CMK (cell line): ENCODE results near the gene GREB1.
"Not testable (repeated sequence)": the region's sequence is repeated elsewhere in the genome, so short reads cannot be mapped to it uniquely, and the experiment has no call there.

Source experiments
- DNase-seq: peaks from one replicate; pipeline ENCODE4 v3.0.0-alpha.2; 2010; ENCODE audit warnings: low read depth

The GREB1 gene

DNA sequence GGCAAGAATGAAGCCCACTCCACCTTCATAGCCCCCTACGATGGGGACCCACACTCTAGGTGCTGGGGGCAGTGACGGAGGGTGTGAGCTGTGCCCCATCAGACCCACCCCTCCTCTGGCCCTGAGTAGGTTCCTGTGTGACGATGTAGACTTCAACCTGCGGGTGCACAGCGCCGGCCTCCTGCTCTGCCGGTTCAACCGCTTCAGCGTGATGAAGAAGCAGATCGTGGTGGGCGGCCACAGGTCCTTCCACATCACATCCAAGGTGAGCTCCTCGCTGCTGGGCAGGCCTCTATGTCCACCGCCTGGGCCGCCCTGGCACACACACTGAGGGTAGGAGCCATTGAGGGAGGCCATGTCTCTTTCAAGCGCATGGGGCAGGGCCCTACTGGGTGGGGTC, 101.3 kb downstream of the GREB1 start:
- no peak for DNase-seq

DNA sequence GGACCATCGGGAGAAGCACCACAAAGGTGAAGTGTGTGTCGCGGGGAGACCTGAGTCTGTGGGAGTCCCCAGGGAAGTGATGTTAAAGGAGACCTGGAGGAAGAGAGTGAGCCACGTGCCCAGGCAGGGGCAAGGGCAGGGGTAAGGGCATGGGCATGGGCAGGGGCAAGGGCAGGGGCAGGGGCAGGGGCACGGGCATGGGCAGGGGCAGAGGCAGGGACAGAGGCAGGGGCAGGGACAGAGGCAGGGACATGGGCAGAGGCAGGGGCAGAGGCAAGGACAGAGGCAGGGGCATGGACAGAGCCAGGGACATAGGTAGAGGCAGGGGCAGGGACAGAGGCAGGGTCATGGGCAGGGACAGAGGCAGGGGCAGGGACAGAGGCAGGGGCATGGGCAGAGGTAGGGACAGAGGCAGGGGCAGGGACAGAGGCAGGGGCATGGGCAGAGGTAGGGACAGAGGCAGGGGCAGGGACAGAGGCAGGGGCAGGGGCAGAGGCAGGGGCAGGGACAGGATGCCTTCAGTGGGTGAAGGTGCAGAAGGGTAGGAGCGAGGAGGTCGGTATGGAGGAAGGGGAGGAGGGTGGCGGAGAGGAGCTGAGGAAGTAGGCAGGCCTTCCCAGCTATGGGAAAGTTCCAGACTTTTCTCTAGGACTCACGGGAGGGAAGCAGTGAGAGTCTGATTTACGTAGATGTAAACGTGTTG, 102.9 kb downstream of the GREB1 start:
- DNase-seq, result no peak

DNA sequence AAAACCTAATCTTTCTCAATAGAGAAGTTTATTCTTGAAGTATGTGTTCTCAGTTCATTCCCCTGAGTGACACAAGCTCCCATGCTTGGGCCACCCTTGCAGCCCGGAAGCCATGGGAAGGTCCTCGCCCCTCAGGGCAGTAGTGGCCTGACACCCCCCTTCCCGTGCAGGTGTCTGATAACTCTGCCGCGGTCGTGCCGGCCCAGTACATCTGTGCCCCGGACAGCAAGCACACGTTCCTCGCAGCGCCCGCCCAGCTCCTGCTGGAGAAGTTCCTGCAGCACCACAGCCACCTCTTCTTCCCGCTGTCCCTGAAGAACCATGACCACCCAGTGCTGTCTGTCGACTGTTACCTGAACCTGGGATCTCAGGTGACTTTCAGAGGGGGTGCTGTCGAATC, 103.7 kb downstream of the GREB1 start:
- no peak for DNase-seq

DNA sequence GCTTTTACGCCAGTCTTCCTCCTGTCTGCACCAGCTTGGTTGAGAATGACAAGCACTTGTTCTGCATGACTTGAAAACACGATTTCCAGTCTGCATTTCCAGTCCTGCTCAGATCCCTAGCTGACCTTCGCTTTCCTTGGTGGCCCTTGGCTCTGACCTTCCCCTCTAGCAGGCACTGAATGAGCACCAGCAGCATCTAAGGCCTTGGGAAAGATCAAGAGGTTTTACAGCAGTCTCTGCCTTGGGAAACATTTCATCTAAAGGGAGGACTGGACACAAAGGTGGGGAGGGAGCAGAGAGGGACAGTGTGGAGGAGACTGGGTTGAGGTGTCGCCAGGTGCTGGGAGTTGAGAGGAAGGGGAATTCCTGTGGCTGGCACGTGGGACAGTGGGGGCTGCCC, 105.7 kb downstream of the GREB1 start:
- DNase-seq, result no peak

DNA sequence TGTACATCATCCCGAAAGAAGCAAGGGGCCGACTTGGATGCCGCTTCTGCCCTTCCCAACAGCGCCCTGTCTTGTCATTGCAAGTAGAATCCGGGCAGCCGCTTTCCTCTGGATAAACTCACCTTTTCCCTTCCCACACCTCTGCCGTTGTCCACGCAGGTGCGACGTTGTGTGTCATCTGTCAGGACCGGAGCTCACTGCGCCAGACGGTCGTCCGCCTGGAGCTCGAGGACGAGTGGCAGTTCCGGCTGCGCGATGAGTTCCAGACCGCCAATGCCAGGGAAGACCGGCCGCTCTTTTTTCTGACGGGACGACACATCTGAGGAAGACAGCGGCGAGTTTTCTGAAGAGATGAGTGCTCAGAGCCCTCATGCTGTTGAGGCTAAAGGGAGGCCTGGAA, 106.3 kb downstream of the GREB1 start:
- no peak for DNase-seq

DNA sequence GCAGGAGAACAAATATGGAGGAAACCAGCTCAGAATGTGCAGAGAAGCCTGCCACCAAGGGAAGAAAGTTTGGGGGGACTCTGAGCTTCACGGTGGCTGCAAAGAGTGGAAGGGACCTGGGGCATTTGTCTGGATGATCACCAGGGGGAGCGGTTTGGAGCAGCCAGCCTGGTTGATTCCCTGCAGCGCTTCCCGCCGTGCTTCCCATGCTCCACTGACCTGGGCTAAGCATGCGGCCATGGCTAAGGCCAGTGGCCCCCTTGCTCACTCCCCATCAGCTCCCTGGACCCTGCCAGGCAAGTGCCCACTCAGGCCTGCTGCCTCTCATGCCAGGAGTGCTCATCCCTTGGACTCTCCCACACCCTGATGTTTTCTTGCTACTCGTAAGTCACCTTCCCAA, 109.1 kb downstream of the GREB1 start:
- no peak for DNase-seq

DNA sequence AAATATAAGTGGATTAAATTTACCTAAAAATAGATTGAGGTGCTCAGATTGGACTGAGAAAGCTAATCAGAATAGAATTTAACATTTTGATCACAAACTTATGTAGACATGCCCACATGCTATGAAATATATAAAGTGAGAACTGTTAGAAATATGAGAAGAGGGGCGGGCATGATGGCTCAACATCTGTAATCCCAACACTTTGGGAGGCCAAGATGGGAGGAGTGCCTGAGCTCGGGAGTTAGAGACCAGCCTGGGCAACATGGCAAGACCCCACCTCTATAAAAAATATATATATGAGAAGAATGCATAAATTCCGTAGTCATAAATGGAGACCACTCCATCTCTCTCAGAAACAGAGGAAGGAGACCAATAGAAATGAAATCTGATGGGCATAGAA, 110.4 kb downstream of the GREB1 start:
- no peak for DNase-seq

DNA sequence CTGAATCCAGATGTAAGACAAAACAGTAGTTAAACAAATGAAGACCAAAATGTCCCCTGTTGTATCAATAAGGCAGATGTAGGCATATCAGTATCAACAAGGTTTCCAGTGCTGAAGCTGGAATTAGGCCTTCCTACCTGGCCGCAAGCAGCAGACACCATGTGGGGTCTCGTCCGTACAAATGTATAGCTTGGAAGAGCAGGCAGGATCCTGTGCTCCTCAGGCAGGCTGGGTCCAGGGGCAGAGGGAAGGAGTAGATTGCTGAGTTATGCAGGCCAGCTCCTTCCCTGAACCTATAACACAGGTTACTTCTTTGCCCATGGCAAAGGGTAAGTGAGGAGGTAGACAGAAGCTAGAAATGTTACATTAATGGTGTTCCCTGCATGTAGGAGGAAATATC, 112.7 kb downstream of the GREB1 start:
- DNase-seq, result no peak

DNA sequence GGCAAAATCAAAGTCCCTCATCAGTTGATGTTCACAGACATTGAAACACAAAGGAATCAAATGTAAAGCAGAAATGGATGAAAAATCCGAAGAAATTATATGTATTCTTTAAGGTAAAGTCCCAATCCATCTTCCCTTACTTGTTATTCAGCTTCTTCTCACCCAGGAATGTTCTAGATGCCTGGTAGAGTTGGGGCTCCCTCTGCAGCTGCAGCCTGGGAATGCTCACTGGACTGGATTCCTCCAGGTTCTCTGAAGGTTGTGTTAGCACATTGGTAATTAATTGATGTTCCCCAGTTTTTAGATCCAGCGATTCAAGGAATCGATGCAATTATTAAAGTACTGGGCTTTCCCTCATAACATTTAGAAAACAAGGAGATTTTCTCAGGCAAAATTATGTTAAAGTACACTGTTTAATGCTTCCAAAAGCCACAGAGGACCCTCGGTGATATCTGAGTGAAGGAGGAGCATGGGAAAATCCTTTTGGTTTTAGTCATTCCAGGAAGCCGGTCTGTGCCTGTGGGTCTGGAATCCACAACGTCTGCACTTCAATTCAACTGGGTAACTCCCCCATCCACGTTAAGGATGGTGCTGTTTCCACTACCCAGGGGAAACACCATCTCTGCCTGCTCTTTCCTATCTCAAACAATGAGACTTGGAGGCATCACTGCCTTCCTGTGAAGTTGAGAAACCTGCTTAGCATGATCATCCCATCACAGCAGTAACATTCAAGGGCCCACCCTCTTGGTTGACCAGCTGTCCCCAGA, 114.2 kb downstream of the GREB1 start:
- DNase-seq, result no peak

DNA sequence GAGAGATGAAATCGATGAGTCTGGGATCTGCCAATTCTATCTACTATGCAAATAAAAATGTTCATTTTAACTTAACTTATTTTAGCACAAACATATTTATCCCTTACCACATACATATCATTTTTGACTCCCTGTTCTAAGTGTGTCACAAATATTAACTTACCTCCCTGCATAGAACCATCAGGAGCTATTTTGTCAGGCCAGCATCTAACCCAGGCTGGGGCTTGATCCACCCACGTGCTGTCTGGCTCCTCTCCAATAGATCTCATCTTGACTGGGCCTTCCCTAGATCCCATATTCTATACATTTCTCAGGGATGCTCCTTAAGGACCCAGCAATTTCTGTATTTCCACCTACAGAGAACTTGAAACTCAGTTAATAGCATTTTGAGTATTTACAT, 115.2 kb downstream of the GREB1 start:
- no peak for DNase-seq

DNA sequence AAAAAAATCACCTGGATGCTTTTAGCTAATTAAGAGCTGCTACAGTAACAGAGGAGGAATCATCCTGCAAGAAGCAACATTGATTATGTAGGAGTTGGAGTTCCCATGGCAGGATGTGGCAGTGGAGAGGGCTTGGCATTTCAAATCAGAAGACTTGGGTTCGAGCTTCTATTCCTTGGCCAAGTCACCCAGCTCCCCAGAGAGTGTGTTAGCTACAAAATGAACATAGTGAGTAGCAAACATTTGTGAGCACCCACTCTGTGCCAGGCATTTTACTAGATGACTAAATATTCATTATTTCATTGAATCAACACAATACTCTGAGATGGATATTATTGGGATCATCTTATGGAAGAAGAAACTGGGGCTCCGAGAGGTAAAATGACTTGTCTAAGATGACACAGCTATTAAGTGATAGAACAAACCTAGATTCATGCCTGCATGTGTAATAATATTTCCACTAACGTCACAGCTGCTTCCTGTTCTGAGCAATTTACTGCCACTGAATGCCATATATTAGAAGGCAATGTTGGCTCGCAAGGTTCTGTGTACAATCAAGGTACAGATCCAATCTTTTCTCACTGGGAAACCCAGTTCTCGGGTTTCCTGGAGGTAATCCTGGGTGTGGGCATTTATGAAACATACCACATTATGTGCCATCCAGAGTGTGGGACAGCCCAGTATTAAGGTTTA, 118.2 kb downstream of the GREB1 start:
- DNase-seq, result no peak

DNA sequence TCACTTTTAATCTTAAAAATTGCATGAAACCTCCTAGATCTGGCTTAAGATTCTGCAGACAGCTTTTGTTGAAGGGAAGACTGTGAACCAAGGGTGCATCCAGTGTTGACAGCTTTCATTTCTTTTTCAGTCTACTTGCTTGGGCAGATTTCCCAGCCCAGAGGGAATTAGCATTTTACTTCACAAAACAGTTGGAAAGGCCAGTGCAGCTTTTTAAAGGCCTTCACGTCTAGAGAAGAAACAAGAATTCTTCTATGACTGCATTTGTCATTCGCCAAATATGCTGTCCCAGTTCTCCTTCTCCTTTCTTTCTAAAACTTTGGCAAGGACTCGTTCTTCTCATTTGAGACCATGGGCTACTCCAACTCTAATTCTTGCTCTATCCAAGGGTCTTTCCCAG, 118.7 kb downstream of the GREB1 start:
- no peak for DNase-seq

DNA sequence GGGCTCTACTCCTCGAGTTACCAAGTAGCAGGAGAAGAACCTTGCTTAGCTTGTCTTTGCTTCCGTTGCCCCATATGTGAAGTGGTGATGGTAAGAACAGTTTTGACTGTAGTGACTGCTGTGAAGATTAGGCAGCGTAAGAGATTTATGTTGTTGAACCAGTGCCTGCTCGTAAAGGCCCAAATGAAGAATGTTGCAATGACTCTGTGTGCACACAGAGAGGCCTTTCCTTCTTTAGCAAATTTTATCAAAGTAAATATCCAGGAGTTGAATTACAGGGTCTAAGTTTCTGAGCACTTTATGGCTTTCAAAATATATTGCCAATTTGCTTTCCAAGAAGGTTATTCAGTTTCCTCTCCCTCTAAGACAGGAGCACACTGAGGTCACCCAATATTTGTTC, 121.7 kb downstream of the GREB1 start:
- DNase-seq, result no peak

DNA sequence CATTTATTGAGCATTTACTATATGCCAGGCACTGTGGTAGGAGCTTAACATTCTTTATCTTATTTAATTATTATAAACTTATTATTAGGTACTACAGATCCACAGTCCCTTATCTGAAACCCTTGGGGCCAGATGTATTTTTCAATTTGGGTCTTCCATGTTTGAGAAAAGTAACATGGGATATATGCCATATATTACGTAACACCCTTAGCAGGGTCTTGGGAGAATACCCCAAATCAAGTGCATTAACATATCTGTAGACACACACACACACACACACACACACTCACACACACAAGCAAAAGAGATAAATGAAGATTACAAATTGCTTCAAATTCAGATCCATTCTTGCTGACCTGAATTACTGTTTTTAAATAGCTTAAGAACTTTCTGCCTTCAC, 122.4 kb downstream of the GREB1 start:
- no peak for DNase-seq

DNA sequence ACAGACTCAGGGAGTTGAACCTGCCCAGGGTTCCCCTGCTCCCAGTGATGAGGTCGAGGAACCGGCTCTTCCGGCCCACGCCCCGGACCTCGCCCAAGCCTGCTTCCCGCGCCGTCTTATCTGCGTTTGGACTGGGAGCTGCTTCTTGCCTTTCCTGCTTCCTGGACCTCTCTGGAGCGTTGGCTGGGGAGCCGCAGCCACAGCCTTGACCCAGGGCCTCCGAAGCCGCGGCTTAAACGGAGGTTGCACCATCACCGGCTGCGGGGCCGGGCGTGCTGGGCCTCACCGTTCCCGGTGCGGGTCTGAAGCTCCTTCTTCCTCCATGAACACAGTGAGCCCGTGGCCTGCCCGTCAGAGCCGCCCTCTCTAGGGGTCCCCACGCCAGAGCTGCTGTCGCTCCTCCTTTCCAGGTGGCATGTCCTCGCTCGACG, 122.8 kb downstream of the GREB1 start:
- no peak for DNase-seq

DNA sequence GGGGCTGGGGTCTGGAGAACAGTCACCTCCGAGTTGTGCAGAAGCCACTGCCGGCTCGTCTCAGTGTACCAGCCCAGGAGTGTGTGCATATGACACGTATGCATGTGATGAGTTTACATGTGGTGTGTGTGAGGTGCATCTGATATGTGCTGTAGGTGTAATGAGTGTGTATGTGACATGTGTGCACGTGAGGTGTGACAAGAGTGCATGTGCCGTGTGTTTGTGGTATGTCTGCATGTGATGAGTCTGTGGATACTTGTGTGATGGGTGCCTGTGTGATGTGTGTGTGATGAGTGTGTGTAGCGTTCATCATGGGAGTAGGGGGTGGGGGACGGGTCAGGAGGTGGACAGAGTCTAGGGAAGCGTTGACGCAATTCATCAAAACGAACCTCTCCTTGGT, 123.3 kb downstream of the GREB1 start:
- no peak for DNase-seq

DNA sequence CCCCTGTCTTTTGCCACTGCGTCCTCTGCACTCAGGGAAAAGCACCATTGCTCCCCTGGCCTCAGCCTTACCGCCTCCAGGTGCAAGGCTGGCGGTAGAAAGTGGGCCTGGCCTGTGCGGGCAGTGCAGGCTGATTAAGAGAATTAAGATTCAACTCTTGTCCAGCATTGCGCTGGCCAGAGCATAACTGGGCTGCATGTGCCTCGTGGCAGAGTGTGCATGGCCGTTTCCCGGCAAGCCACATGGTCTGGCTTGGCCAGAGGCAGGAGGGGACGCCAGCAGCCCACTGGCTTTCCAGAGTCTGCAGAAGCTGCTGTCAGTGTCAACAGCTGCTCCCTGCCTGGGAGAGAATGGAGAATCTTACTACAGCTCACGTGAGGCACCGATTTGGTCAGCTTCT, 123.8 kb downstream of the GREB1 start:
- no peak for DNase-seq

DNA sequence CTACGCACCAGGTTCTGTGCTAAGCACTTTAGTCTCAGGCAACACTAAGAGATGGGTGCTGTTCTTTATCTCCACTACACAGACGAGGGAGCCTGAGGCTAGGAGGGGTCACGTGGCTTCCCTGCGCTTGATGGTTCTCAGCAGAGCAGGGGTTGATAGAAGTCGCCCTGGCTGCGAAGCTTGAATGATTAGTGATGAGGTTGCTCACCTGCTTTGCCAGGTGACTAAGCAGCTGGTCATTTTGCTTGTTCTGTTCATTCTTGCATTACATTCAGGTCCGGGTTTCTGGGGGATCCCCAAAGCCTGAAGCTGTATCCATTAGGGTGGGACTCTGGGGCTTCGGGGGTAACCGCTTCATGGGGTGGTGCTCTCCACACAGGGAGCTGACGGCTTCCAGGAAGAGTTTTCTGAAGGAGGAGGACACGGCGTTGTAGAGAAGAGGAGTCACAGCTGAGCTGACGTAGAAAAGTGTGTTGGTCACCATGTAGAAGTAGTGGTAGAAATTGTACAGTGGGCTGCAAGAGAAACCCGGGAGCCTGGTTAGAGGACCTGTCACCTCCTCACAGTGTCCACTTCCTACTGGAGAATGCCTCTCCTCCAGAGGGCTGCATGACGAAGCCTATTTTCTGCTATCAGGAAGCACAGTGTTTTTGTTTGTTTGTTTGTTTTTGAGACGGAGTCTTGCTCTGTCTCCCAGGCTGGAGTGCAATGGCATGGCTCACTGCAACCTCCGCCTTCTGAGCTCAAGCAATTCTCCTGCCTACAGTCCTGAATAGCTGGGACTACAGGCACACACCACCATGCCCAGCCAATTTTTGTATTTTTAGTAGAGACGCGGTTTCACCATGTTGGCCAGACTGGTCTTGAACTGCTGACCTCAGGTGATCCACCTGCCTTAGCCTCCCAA, 124.6 kb downstream of the GREB1 start:
- DNase-seq, result no peak

DNA sequence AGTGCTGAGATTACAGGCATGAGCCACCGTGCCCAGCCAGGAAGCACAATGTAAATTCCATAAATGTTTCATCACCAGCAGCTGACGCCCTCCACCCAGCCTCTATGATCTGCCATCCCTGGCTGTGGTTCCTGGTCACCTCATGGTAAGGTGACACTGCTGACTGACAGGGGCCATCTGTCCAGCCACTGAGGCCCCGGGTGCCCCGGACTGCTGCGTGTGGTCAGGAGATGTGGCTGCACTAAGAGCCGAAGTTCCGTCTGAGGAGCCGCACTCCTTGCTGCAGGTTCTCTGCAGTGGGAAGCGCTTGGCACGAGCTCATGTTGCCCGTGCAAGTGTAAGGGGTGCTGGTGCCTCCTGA, 125.2 kb downstream of the GREB1 start:
- no peak for DNase-seq

DNA sequence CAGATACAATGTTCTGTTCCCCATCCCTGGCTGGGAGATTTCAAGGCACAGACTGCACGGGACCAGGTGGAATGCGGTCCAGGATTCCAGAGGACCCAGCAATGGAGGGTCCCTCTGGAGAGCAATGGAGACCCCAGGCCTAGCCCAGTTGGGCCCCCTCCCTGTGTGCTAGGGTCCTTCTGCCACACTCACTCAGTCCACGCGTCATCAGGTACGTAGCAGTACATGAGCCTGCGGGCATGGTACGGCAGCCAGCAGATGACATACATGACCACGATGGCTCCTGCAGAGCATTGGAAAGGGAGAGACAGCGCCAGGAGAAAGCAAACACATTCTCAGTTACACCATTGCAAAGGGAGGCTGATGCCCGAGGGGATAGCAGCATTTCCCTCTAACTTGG, 126.0 kb downstream of the GREB1 start:
- no peak for DNase-seq

DNA sequence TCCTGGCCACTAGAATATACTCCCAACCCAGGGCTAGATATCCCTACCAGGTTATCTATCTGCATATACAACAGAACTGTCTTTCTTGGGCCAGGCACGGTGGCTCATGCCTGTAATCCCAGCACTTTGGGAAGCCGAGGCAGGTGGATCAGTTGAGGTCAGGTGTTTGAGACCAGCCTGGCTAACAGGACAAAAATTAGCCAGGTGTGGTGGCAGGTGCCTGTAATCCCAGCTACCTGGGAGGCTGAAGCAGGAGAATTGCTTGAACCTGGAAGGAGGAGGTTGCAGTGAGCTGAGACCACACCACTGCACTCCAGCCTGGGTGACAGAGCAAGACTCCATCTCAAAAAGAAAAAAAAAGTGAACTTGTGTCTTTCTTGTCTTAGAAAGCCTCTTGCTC, 126.6 kb downstream of the GREB1 start:
- DNase-seq, result not testable (repeated sequence)

DNA sequence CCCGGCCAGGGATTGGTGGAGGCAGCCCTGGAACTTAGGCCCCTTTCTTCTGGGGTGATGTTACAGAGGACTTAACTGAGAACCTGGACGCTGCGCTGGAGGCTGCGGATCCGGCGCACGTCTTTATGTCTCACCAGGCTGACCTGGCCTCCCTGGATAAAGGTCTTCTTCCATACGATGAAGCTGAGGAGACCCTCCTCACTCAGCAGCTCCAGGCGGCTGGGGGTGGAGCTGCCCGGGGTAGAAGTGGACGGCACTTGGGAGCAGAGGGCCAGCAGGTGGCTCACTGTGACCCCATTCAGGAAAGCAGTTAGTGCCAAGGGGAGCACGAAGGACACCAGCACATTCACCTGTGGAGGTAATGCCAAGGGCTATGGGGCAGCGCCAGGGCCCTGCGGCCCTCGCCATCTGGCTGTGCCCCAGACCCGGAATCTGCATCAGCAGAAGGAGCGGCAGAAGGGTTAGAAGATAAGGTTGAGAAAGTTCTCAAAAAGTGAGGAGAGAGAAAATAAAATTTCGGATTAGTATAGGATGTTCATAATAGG, 128.1 kb downstream of the GREB1 start:
- DNase-seq, result no peak
